Measurements from ENCODE around the gene C10orf95.
A peak's percentile ranks its signal among the peaks of the same experiment; 100 is the strongest.
"Not testable (repeated sequence)": the region's sequence is repeated elsewhere in the genome, so short reads cannot be mapped to it uniquely, and the experiment has no call there.

C10orf95 gene

DNA sequence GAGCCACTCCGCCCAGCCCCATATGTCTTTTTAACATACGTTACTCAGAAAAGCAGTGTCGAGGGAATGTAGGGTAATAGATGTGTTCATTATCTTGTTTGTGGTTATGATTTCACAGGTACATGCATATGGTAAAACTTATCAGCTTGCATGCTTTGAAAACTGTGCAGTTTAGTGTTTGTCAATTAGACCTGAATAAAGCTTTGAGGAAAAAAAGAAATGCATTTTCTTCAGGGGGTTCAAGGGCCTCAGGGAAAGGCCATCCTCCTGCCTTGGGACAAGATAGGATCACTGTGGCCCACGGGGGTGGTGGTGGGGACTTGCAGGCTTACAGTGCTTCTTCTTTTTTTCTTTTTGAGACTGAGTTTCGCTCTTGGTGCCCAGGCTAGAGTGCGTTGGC, 16.0 kb upstream of the C10orf95 start:
- DNase-seq (ENCODE audit: low spot score): no peak

DNA sequence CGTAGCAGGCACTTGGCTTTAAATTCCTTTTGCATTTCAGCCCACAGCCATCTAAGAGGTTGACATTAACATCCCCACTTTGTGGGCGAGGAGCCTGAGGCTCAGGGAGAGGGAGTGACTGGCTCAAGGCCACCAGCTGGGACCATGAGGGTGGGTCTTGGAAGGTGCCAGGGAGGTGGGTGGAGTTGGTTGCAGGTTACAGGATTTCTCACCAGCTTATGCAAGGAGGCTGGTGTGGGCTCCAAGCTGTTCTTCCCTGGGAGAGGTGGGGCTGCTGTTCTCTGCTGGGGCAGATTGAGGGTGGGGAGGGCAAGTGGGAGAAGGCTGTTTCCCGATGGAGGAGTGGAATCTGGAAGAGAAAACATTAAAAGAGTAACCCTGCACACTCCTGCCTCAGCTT, 14.1 kb upstream of the C10orf95 start:
- DNase-seq (ENCODE audit: low spot score): no peak

DNA sequence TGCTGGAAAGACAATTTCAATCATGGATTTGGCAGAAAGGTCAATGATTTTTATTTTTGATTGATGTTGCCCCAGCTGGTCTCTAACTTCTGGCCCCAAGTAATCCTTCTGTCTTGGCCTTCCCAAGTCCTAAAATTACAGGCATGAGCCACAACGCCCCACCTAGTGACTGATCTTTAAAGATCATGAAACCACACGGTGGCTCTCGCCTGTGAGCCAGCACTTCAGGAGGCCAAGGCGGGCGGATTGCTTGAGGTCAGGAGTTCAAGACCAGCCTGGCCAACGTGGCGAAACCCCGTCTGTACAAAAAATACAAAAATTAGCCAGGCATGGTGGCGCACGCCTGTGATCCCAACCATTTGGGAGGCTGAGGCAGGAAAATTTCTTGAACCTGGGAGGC, 12.6 kb upstream of the C10orf95 start:
- no peak for DNase-seq (ENCODE audit: low spot score)

DNA sequence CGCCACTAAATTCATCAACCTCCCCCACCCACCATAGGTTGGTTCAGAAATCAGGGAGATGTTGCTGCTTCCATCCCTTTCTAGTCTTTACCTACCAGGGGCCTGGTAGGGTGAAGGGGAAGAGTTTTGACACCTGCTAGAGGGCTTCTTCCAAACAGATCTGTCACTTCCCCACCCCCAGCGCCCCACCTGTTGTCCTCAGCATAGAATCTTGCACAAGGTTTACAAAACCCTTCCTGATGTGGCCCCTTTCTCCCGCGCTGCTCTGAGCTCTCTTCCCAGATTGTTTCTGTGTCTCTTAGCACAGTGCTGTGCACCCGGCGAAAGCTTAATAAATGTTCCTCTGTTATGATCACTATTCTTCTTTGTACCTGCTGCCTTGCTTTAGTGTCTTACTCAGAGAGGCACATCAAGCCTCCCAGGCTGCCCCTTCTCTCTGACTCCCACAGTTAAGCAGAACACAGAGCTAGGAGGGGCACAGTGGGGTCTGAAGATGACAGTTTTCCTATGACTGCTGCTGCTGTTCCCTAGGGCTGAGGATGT, 11.2 kb upstream of the C10orf95 start:
- DNase-seq (ENCODE audit: low spot score): no peak

DNA sequence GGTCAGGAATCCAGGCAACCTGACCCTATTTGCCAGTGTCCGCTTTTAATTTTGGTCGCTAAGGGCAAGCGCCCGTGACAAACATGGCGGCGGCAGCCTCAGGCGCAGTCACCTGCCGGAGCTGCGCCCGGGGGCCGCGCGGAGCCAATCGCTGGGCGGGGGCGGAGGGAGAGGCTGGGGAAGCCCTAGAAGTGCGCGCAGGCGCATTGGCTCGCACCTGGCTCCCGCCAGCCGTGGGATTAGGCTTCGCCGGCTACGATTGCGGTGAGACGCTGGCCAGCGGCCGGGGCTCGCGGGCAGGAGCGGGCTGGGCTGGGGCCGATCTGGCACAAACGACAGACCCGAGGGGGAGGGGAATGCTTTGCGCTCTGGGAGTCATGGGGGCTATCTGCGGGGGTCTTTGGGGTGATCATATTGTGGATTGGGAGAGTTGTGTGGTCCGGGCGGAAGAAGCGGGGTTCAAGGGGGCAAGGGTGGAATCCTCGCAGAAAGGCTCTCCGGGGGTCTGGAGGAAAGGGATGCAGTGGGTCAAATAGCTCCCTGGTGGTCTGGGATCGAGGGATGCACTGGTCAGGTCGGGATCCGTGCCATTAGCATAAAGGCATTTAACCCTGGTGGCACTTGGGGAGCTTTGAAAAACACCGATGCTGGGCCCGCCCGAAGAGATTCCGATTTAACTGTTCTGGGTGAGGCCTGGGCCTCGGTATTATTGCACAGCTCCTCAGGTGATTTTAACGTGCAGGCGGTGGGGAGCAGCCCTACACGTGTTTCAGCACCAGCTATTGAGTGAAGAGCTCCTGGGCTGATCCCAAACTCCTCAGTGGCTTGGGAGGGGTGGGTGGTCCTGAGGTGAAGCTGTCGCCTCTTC, 10.1 kb upstream of the C10orf95 start:
- DNase-seq (ENCODE audit: low spot score): peak; percentile 91

DNA sequence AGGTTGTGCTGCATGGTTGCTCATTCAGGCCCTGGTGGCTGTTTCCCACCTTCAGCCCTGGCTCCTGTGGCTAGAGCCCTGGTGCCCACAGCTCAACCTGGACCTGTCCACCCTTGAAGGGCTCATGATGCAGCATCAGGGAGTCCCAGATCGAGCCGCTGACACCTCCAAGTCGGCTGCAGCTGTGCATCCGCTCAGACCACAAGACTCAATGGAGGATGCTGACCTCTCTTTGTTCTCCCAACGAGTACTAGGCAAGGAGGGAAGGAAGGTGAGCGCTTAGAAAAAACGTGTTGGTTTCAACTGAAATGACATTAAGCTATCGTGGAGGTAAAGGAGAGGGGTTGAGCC, 9.5 kb upstream of the C10orf95 start:
- no peak for DNase-seq (ENCODE audit: low spot score)

DNA sequence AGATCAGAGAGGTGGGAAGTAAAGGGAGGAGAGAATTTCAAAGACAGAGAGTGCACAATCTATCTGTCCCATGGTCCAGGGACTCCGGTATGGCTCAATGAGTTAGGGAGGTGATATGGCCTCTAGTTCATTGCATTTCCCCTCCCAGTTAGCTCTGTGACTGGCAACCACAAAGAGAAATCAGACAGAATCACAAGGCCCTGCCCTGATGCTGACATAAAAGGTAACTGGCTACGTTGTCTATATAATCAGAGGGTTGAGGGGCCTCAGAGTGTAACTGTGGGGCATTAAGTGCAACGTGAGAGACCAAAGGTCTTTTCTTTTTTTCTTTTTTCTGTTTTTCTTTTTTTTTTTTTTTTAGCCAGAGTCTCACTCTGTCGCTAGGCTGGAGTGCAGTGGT, 7.3 kb upstream of the C10orf95 start:
- DNase-seq (ENCODE audit: low spot score): no peak

DNA sequence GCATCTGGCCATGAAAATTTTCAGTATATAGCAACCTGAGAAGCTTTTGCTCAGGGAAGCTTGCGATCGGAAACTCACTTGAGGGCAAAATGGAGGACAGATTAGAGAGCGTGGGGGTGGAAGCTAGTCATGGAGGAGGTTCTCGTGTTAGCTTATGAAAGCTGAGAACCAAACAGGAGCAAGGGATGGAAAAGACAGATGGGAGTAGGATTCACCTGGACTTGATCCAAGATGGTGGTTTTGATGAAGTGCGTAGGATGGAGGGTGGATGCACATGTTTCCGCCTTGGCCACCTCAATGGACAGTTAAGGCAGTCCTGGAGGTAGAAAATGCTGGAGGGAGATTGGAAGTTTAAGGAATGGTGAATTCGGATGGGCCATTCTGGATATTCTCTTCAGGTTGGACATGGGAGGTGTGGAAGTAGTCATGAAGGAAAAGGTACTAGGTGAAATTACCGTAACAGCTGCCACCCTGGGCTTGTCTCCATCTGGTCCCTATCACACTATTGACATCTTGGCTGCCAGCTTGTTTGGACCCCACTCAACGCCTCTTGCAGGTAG, 6.3 kb upstream of the C10orf95 start:
- no peak for DNase-seq (ENCODE audit: low spot score)

DNA sequence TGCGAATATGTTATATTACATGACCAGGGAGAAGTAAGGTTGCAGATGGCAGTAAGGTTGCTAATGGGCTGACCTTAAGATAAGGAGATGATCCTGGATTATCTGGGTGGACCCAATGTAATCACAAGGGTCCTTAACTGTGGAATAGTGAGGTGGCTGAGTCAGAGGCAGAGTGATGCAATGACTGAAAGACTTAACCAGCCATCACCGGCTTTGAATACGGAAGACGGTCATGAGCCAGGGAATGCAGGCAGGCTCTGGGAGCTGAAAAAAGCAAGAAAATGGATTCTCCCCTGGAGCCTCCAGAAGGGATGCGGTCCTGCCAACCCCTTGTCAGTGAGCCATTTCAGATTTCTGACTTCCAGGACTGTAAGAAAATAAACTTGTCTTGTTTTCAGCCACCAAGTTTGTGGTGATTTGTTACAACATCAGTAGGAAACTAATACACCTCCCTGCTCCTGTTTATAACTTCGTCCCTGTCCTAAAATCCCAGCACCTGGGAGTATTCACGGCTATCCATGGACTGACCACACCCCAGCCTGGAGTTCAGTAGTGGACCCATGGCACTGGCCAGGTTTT, 4.6 kb upstream of the C10orf95 start:
- DNase-seq (ENCODE audit: low spot score): no peak

DNA sequence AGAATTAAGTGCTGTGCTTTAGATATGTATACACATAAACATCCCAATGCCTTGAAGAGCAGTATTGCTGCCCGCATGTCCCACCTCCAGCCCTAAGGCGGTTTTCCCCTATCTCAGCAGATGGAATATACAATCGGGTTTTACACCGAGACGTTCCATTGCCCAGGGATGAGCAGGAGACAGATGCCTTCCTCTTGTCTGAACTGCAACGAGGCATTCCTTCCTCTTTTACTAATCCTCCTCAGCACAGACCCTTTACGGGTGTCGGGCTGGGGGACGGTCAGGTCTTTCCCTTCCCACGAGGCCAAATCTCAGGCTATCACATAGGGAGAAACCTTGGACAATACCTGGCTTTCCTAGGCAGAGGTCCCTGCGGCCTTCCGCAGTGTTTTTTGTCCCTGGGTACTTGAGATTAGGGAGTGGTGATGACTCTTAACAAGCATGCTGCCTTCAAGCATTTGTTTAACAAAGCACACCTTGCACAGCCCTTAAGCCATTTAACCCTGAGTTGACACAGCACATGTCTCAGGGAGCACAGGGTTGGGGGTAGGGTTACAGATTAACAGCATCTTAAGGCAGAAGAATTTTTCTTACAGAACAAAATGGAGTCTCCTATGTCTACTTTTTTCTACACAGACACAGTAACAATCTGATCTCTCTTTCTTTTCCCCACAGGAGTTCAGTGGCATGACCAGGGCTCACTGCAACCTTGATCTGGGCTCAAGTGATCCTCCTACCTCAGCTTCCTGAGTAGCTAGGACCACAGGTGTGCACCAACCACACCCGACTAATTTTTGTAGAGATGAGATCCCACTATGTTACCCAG, 3.5 kb upstream of the C10orf95 start:
- DNase-seq (ENCODE audit: low spot score): not testable (repeated sequence)

DNA sequence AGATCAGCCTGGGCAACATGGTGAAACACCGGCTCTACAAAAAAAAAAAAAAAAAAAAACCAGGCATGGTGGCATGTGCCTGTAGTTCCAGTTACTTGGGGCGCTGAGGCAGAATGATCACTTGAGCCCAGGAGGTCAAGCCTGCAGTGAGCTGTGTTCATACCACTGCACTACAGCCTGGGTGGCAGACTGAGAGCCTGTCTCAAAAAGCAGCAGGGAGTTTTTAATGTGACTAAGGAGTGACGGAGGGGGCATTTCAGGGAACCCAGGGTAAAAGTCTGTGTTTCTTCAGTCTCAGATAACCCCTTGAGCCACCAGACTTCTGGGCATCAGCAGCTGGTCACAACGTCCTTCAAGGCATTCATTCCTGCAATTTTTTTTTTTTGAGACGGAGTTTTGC, 2.2 kb upstream of the C10orf95 start:
- DNase-seq (ENCODE audit: low spot score): no peak

DNA sequence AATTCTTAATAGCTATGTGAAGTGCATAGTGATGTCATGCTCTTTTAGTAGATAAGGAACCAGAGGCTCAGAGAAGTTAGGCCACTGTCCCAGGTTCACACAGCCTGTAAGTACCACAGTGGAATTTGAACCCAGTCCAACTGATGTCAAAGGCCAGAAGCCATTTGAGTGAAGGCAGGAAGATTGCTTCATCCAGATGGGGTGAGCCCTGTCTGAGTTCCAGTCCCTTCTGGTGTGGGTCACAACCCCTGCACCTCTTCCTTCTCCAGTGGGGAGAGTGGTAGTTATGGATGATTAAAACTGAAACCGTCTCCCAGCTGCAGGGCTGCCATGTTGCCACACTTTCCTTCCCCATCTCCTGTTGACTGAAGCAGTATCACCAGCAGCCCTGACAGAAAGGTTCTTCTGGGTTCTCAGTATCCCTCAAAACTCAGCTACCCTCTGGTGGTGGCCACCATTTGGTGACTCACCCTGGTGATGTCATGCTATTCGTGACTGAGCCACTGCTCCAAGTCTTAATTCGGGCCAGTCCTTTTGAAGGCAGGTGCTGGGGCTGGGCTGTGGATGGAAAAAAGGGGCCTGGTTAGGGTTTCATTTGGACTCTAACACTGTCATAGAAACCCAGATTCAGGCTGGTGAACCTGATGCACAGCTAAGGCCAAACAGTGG, 1.5 kb upstream of the C10orf95 start:
- no peak for DNase-seq (ENCODE audit: low spot score)

DNA sequence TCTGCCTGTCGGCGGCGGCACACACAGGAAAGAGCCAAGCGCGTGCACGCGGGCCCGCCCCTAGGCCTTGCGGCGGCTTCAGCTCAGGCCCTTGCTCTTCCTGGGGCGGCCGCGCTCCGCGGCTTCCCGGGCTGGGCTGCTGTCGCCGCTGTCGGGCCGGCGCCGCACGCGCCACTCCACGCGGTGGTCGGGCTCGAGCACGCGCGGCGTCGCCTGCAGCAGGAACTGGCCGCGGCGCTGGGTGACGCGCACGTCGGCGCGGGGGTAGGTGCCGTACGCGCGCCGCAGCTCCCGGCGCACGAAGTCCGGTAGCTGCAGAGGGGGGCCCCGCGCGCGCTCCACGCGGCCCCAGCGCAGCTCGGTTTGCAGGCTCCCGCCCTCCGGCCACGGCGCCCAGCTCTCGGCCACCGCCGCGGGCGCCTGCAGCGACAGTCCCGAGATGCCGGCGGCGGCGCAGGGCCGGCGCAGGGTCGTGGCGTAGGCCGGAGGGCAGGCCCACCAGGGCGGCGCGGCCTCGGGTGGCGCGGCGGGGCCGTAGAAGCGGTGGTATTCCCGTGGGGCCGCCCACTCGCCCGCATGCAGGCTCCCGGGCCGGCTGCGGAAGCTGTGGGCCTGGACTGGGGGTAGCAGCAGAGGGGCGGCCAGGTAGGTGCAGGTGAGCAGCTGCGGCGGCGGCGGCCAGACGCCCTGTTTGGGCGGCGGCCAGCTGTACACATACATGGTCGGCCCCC, 804 bp downstream of the C10orf95 start:
- peak; percentile 85 for DNase-seq (ENCODE audit: low spot score)

DNA sequence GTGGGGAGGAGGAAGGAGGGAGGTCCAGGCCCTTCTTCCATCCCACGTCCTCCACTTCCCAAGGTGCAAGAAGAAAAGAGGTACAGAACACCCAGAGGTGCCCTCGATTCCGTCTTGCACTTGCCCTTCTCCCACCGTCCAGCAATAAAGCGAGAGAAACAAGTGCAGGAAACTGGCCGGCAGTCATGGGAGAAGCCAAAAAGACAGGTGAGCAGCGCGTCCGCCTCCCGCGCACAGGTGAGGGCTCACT, 1.3 kb downstream of the C10orf95 start:
- DNase-seq (ENCODE audit: low spot score): no peak

DNA sequence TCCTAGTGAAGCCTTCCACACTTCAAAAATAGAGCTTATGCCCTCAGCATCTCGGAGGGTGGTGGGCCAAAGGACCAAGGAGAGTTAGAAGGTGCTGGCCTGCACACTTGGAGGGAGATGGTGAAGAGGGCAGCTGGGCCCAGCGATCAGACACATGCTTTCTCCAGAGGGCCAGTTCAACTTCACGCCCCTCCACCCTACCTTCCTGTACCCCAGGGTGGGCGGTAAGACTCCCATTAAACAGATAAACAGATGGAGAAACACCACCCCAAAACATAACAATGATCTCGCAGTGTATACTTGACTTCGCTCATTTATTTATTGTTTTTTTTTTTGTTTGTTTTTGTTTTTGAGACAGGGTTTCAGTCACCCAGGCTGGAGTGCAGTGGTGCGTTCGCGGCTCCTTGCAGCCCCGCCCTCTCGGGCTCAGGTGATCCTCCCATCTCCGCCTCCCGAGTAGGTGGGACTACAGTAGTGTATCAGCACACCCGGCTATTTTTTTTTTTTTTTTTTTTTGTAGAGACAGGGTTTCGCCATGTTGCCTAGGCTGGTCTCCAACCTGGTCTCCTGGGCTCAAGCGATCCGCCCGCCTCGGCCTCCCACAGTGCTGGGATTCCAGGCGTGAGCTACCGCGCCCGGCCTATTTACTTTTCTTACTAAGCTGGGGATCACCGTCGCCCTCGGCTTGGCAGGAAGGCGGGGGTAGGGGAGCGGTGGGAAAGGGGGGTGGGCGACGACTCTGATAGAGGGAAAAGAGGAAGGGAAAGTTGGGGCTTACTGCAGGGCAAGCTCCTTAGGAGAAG, 1.8 kb downstream of the C10orf95 start:
- DNase-seq (ENCODE audit: low spot score): peak; percentile 65

DNA sequence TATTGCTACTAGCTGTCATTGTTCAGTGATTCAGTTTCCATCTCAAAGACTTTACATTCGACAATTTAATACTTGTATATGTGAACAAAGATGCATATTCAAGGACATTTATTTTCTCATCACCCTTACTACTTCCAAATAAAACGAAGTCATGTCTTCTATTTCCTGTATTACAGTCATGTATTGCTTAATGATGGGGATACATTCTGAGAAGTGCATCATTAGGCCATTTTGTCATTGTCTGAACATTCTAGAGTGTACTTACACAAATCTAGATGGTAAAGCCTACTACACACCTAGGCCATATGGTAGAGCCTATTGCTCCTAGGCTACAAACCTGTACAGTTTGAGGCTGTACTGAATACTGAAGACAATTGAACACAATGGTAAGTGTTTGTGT, 6.5 kb downstream of the C10orf95 start:
- DNase-seq (ENCODE audit: low spot score): no peak

DNA sequence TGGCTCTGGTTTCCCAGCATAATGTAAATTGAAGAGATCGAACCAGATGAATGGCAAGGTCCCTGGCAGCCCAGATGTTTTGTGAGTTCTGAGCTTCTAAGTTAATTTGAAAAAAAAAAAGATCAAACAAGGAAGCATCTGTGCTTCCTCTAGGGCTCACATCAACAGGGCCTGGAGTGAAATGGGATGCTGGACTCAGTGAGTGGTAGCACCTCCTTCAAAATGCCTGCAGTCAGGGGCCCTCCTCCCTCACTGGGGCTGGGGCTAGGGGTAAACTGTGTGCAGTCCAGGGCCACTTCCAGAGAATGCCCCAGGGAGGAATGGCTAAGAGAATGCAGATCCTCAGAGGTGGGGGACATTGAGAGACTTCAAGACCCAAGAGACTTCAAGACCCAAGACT, 13.0 kb downstream of the C10orf95 start:
- no peak for DNase-seq (ENCODE audit: low spot score)

DNA sequence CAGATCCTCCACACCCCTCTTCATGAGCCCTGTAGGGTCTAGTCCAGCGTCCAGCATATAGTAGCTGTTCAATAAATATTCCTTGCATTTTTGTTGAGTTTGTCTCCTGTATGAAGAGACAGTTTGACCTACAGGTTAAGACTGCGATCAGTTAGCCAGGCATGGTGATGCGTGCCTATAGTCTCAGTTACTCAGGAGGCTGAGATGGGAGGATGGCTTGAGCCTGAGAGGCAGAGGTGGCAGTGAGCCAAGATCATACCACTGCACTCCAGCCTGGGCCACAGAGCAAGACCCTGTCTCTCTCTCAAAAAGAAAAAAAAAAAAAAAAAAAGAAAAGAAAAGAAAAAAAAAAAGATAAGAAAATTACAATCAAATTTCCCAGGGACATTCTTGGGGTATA, 13.8 kb downstream of the C10orf95 start:
- no peak for DNase-seq (ENCODE audit: low spot score)

DNA sequence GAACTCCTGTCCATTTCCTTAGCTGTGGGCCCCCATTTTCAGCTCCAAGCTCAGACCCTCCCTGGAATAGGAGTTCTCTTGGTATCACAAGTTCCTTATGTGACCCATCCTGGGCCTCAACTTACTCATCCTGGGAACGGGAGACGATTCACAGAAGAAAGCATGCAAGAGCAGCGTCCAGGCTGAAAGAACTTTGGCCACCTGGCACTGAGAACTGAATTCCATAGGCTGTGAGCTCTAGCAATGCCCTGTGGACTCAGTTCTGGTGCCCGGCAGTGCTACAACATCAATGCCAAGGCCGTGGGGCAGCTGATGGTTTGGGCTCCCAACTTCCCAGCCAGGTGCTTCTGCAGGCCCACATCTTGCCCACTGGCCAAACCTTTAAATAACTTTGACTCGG, 15.0 kb downstream of the C10orf95 start:
- no peak for DNase-seq (ENCODE audit: low spot score)

DNA sequence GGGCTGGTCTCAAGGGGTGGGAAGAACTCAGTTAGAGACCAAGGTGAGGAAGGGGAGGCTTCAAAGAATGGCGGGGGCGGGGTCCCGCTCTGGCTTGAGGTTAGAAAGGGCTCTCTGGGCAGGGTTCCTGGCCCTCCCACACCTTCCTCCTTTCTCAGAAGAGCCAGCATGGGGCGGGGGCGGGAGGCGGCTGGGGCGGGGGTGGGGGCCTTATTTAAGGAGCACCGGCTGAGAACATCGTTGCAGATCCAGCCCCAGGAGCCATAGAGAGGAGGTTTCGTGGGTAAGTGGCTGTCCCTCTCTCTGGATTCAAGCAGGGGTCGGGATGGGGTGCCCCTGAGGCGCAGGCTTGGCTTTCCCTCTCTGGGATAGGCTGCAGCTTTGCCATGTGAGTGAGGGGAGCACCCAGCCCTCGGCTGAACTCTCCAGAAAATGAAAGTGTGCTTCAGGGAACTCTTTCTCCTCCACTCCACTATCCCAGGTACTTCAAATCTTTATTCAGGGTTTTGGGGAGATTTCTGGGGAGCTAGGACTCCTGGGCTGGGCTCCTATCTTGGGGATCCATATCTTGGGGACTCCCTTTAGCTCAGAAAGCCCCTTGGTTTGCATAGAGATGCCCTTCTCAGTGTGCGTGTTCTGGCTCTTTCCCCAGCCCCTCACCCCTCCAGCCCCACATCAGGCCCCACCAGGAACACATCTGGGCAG, 15.7 kb downstream of the C10orf95 start:
- no peak for DNase-seq (ENCODE audit: low spot score)
